GM18519 (cell line): ENCODE measurements around the gene ITIH5.

Source experiments
- ATAC-seq: cut with Tn5 transposase; IDR thresholded peaks from one replicate; pipeline ENCODE4 v1.9.1; 2021; ENCODE audit warnings: mild to moderate bottlenecking, moderate library complexity; ENCODE audit not compliant: unreplicated experiment, low FRiP score

The ITIH5 gene

GRCh38 chr10:7527468-7527867, 139.3 kb downstream of the ITIH5 start:
- ATAC-seq: no peak

GRCh38 chr10:7526017-7526400, 140.8 kb downstream of the ITIH5 start:
- ATAC-seq: no peak

GRCh38 chr10:7525314-7526016, 141.3 kb downstream of the ITIH5 start:
- ATAC-seq: peak; percentile 69

- ATAC-seq: no peak
Observed at GRCh38 chr10:7523656-7524055, 143.1 kb downstream of the ITIH5 start.

- ATAC-seq: peak; percentile 78
Observed at GRCh38 chr10:7520507-7521485, 146.0 kb downstream of the ITIH5 start.

GRCh38 chr10:7519351-7519750, 147.4 kb downstream of the ITIH5 start:
- ATAC-seq: no peak

GRCh38 chr10:7518693-7519092, 148.1 kb downstream of the ITIH5 start:
- ATAC-seq: no peak

GRCh38 chr10:7515439-7515838, 151.3 kb downstream of the ITIH5 start:
- no peak for ATAC-seq

- ATAC-seq: no peak
Observed at GRCh38 chr10:7513936-7514335, 152.8 kb downstream of the ITIH5 start.

- ATAC-seq: no peak
Observed at GRCh38 chr10:7513455-7513854, 153.3 kb downstream of the ITIH5 start.

GRCh38 chr10:7512487-7512886, 154.3 kb downstream of the ITIH5 start:
- no peak for ATAC-seq

- no peak for ATAC-seq
Observed at GRCh38 chr10:7511612-7512011, 155.2 kb downstream of the ITIH5 start.
